ENCODE data around the gene MTMR11.

GRCh38 chr1:149931212-149931790, 5.4 kb downstream of the MTMR11 start:
- TF ChIP-seq POLR2AphosphoS5 (IDR thresholded peaks at IDR 0.05; ENCODE audit: borderline replicate concordance, low read depth, low read length) (no peak), EZH2 (IDR thresholded peaks at IDR 0.05) (no peak)

Data from SK-N-MC (cell line).